ENCODE data around the gene AAK1. TPM values are rescaled to one million over a fixed set of nuclear protein-coding genes. Genes with fewer than 3 reads are reported as not detected.

AAK1 gene
- total RNA-seq, 1 experiment from 2014 or later: 75.8 TPM

- intact Hi-C loops (cut with micrococcal nuclease): no loop called here
- DNase-seq (ENCODE audit: unreplicated experiment): no peak
- TF ChIP-seq, protein P1, sequence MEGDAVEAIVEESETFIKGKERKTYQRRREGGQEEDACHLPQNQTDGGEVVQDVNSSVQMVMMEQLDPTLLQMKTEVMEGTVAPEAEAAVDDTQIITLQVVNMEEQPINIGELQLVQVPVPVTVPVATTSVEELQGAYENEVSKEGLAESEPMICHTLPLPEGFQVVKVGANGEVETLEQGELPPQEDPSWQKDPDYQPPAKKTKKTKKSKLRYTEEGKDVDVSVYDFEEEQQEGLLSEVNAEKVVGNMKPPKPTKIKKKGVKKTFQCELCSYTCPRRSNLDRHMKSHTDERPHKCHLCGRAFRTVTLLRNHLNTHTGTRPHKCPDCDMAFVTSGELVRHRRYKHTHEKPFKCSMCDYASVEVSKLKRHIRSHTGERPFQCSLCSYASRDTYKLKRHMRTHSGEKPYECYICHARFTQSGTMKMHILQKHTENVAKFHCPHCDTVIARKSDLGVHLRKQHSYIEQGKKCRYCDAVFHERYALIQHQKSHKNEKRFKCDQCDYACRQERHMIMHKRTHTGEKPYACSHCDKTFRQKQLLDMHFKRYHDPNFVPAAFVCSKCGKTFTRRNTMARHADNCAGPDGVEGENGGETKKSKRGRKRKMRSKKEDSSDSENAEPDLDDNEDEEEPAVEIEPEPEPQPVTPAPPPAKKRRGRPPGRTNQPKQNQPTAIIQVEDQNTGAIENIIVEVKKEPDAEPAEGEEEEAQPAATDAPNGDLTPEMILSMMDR (IDR thresholded peaks at IDR 0.05; ENCODE audit: unreplicated experiment): no peak
- no TSS peak for BruUV-seq (replicated peaks)
- H3K9me3 Mint-ChIP-seq (ENCODE audit: unreplicated experiment): no peaks in the 10 kb centered on the region
- H3K36me3 Mint-ChIP-seq (ENCODE audit: insufficient read depth, unreplicated experiment): peaks cover 19% of the 10 kb centered on the region
- no peak overlapping the region for H3K4me3 Mint-ChIP-seq (ENCODE audit: unreplicated experiment)
- H3K27me3 Mint-ChIP-seq (ENCODE audit: insufficient read depth, unreplicated experiment): no peaks in the 10 kb centered on the region
- peak overlapping the region; percentile 23 for H3K27ac Mint-ChIP-seq (ENCODE audit: low read depth, unreplicated experiment)
- POLR2A ChIA-PET: interaction anchor here (0.6 kb wide), 1 partner anchor 476 kb away, joined by 3 read pairs; no protein-coding TSS in a partner anchor
- H3K4me1 Mint-ChIP-seq (ENCODE audit: insufficient read depth, unreplicated experiment): no peaks in the 10 kb centered on the region
- CTCF ChIA-PET: no interaction called here
Measured at GRCh38 chr2:69494126-69494525, 149.4 kb downstream of the AAK1 start.

DNA sequence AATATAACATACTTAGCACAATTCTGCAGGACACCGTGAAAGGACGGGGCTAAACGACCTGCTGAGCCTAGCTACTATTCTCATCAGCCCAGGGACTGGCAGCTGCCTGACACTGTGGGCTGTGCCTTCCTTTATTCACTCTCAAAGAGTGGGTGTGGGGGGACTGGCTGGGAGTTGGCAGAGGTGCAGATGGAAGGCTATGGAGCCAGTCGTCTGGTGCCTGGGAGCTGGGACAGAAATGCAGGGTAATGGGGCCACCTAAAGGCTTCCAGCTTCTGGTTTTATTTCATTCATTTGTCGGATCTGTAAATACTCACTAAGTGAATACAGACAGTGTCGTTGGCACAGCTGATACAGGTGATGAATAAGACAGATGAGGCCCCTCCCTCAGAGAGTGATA is 150.3 kb downstream of the AAK1 start:
- TF ChIP-seq, protein P1 (IDR thresholded peaks at IDR 0.05; ENCODE audit: unreplicated experiment): no peak
- no peak for DNase-seq (ENCODE audit: unreplicated experiment)
- BruUV-seq (replicated peaks): no TSS peak
- H3K27me3 Mint-ChIP-seq (ENCODE audit: insufficient read depth, unreplicated experiment): no peaks in the 10 kb centered on the region
- no peak overlapping the region for H3K4me3 Mint-ChIP-seq (ENCODE audit: unreplicated experiment)
- ChIA-PET POLR2A (no interaction called here), CTCF (interaction anchor here (0.6 kb wide), 2 partner anchors 150 to 808 kb away, joined by 3 read pairs; no protein-coding TSS in a partner anchor)
- no peaks in the 10 kb centered on the region for H3K9me3 Mint-ChIP-seq (ENCODE audit: unreplicated experiment)
- intact Hi-C loops (cut with micrococcal nuclease): no loop called here
- H3K27ac Mint-ChIP-seq (ENCODE audit: low read depth, unreplicated experiment): no peak overlapping the region
- peaks cover 28% of the 10 kb centered on the region for H3K36me3 Mint-ChIP-seq (ENCODE audit: insufficient read depth, unreplicated experiment)
- no peaks in the 10 kb centered on the region for H3K4me1 Mint-ChIP-seq (ENCODE audit: insufficient read depth, unreplicated experiment)

DNA sequence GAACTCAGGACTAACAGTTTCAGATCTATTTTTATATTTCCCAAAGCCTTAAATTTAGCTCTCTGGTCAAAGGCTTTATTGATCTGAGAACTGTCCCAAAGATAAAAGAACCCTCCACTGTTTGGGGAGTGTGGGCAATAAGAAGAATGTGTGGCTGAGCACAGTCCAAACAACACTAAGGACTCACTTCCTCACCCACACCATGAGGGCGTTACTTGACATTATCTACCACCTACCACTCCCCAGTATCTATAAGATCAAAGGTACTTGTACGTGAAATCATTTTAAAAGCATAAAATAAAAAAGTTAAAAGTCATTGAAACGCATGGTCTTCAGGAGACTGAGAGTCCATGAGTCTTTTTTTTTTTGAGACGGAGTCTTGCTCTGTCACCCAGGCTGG is 151.7 kb downstream of the AAK1 start:
- Mint-ChIP-seq H3K4me3 (ENCODE audit: unreplicated experiment) (no peak overlapping the region), H3K4me1 (ENCODE audit: insufficient read depth, unreplicated experiment) (no peaks in the 10 kb centered on the region), H3K27ac (ENCODE audit: low read depth, unreplicated experiment) (no peak overlapping the region), H3K9me3 (ENCODE audit: unreplicated experiment) (no peaks in the 10 kb centered on the region), H3K36me3 (ENCODE audit: insufficient read depth, unreplicated experiment) (peaks cover 25% of the 10 kb centered on the region), H3K27me3 (ENCODE audit: insufficient read depth, unreplicated experiment) (no peaks in the 10 kb centered on the region)
- CTCF ChIA-PET: interaction anchor here (0.5 to 1.2 kb wide), 2 partner anchors 9 to 367 kb away, joined by 3 read pairs; no protein-coding TSS in a partner anchor
- POLR2A ChIA-PET: no interaction called here
- DNase-seq (ENCODE audit: unreplicated experiment): no peak
- intact Hi-C loops (cut with micrococcal nuclease): no loop called here
- no TSS peak for BruUV-seq (replicated peaks)
- TF ChIP-seq, protein P1 (IDR thresholded peaks at IDR 0.05; ENCODE audit: unreplicated experiment): no peak

GRCh38 chr2:69490486-69490885 is 153.1 kb downstream of the AAK1 start:
- H3K4me1 Mint-ChIP-seq (ENCODE audit: insufficient read depth, unreplicated experiment): no peaks in the 10 kb centered on the region
- no peak overlapping the region for H3K27ac Mint-ChIP-seq (ENCODE audit: low read depth, unreplicated experiment)
- no TSS peak for BruUV-seq (replicated peaks)
- H3K9me3 Mint-ChIP-seq (ENCODE audit: unreplicated experiment): no peaks in the 10 kb centered on the region
- intact Hi-C loops (cut with micrococcal nuclease): no loop called here
- H3K27me3 Mint-ChIP-seq (ENCODE audit: insufficient read depth, unreplicated experiment): no peaks in the 10 kb centered on the region
- peaks cover 25% of the 10 kb centered on the region for H3K36me3 Mint-ChIP-seq (ENCODE audit: insufficient read depth, unreplicated experiment)
- DNase-seq (ENCODE audit: unreplicated experiment): no peak
- no peak overlapping the region for H3K4me3 Mint-ChIP-seq (ENCODE audit: unreplicated experiment)
- ChIA-PET CTCF (interaction anchor here (0.7 kb wide), 1 partner anchor 337 kb away, joined by 3 read pairs; no protein-coding TSS in a partner anchor), POLR2A (no interaction called here)
- TF ChIP-seq, protein P1 (IDR thresholded peaks at IDR 0.05; ENCODE audit: unreplicated experiment): no peak

All from MCF 10A (cell line).